Stimulated activated CD4-positive, alpha-beta T cell treated with anti-CD3 and anti-CD28 coated beads, Interleukin-4, amount 100 ng/mL, for 1 hour (primary cell): ENCODE data around the gene CMBL.
"Not testable (repeated sequence)": the region's sequence is repeated elsewhere in the genome, so short reads cannot be mapped to it uniquely, and the experiment has no call there.

Experiments
- DNase-seq: peaks from one replicate; pipeline ENCODE4 v3.0.0-alpha.2; 2020

The CMBL gene

GRCh38 chr5:10253390-10253789, 54.3 kb downstream of the CMBL start:
- no peak for DNase-seq

DNA sequence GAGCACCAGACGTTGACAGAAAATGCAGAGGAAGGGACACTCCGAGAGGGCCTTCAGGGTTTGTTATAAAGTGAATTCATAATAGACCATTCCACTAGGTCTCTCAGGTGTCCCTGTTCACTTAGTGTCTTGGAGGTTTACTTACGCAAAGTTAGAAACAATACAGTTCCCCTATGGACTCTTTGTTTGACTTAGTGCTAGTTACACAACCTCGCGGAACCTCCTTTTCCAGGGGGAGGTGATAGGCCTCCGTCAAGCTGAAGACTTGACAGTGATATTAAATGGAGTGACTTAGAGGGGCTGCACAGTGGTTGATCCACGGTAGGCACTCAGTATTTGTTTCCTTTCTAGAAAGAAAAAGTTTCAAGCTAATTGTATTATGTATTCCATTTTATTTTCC, 56.3 kb downstream of the CMBL start:
- no peak for DNase-seq

GRCh38 chr5:10250806-10251276, 56.9 kb downstream of the CMBL start:
- DNase-seq = peak; percentile 15

- peak; percentile 85 for DNase-seq
These were observed 57.5 kb downstream of the CMBL start, which contains the start of gene CCT5 for GRCh38 chr5:10249948-10250805. CCT5 (plus strand) TSS chr5:10250280; CDS start chr5:10250341, 61 bp downstream.

DNA sequence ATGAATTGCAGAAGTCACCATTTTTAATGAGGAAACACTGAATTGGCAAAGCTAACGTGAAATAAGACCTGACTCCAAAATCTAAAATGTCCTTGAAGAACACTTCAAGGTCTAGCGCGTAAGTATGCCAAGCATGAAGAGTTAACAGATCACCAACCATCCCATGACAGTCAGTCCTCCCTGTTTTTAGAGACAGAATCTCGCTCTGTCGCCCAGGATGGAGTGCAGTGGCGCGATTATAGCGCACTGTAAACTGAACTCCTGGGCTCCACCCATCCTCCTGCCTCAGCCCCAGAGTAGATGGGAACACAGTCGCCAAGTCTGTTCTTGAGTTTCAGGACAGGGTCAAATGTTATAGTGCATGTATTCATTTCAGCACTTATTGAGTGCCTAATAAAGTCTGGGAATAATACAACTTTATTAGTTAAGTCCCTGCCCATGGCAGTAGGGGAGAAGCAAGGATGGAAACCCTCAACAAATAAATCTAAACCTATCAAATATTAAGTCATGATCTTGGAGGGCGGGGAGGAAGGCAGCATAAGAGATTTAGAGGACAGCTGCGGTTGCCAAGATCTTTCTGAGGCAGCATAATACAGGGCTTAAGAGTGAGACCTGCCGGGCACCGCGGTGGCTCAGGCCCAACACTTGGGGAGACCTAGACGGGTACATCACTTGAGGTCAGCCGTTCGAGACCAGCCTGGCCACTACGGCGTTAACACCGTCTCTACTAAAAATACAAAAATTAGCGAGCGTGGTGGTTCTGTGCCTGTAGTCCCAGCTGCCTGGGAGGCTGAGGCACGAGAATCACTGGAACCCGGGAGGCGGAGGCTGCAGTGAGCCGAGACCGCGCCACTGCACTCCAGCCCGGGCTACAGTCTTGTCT, 59.1 kb downstream of the CMBL start:
- DNase-seq = no peak

DNA sequence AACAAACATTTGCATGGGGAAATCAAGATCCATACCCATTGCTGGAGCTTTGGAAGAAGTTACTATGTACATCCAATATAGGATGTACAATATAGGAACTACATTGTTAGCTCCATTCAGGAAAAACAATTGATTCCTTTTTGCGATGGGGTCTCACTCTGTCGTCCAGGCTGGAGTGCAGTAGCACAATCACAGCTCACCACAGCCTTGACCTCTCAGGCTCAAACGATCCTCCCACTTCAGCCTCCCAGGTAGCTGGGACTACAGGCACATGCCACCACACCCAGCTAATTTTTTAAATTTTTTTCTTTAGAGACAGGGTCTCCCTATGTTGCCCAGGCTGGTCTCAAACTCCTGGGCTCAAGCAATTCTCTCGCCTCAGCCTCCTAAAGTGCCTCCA, 60.5 kb downstream of the CMBL start:
- not testable (repeated sequence) for DNase-seq

DNA sequence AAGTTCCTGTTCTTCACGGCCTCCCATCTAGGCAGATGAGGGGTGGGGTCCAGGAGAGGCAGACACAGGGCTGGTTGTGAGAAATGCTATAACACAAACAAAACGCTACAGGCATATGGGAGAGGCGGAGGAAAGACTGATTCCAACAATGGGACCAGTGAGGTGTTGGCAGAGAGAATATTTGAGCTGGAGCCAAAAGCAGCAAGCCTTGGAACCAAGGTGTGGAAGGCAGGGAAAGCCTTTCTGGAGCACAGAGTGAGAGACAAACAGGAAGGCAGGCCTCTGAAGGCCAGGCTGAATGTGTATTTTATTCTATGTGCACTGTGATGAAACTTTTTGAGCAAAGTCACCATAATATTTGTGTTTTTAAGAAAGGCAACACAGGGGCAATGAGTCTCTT, 60.9 kb downstream of the CMBL start:
- DNase-seq = no peak

GRCh38 chr5:10244342-10244944, 63.3 kb downstream of the CMBL start:
- DNase-seq = no peak

DNA sequence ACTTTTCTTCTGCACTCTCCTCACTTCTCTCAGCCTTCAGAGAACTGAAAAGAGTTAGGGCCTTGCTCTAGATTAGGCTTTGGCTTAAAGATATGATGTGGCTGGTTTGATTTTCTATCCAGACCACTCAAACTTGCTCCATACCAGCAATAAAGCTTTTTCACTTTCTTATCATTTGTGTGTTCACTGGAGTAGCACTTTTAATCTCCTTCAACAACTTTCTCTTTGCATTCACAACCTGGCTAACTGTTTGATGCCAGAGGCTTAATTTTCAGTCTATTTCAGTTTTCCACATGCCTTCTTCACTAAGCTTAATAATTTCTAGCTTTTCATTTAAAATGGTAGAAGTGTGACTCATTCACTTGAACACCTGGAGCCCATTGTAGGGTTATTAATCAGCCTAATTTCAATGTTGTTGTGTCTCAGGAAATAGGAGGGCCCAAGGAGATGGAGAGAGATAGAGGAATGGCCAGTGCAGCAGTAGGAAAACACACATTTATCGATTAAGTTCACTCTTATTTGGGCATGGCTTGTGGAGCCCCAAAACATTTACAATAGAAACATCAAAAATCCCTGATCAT, 64.0 kb downstream of the CMBL start:
- no peak for DNase-seq

DNA sequence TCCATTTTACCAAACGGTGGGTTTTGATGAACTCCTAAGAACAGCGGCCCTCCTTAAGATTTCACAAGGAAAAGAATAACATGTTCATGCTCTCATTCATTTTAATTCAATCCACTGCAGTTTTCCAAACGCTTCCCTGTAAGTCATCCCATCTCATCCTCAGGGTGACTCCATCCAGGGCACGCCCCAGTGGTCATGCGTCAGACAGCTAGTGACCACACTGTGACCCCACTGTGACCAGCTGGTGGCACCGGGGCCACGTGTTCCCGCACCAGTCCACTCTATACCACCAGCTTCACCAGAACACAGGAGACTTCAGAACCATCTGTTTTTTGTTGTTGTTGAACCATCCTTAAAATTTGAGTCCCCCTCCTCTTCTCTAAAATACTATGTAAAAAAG, 72.4 kb downstream of the CMBL start:
- DNase-seq = no peak

DNA sequence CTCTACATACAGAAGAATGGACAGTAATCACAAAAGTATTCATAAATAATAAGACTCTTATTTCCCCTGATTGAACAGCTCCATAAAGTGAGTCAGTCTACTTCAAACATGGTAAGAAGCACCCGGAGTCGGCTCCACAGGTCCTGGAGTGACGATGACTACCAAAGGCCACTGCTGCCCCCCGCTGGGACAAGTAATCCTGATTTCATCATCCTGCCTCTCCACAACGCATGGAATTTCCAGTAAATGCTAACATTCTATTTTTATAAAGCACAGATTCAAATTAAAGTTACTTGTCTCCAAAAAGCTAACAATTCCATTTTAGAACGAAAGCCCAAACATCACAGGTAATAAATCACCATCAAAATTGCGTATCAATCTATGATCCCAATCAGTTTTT, 74.2 kb downstream of the CMBL start:
- DNase-seq = no peak

DNA sequence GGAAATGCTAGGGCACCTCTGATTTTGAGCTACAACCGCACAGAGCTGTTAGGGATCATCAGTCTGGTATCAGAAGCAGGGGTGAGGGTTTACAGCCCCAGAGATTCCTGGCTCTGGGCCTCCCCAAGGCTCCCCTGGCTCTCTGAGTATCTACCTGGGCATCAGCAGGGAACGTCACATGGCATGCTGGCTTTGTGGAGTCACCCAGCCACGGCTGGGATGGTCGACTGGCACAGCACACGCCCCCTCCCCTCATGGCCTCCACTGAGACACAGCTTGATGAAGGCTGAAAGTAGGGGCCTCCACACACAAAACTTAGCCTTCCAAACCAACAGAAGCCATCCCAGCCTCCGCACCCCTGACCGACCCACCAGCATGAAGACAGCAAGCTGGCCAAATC, 74.7 kb downstream of the CMBL start:
- no peak for DNase-seq

GRCh38 chr5:10232386-10232785, 75.3 kb downstream of the CMBL start:
- no peak for DNase-seq

DNA sequence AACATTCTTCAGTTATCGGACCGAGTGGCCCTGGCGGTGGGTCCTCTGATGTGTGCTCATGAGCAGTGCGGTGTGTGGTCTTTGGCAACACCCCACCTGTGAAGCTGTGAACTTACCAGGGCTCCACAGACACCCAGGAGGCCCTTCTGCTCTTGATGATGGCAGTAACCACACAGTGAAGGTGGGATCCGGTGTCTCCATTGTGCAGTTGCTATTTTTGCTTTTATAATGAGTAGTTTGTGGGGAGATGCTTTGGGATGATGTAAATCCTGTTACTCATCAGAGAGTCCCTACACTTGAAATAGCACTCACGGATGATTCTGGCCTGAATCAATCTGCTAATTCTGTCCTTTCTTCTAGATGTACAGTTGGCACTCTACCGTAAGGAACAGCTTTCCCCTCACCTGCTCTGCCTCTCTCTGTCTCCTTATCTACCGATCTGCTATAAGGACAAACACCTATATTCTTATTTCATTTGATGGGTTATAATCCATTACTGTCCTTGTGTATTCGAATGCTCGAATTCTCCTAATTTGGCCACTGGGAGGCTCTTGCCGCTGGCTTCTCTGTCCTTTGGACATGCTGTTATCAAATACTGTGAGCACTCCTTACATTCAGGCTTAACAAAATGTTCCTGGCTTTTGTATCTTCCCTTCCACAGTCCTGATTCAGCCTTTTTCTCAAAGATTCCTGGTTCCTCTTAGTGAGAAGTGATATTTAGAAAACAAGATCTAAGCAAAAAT, 78.2 kb downstream of the CMBL start:
- no peak for DNase-seq

- DNase-seq = no peak
These were observed 79.4 kb downstream of the CMBL start for GRCh38 chr5:10228288-10228687.
